Measurements from ENCODE around the gene TBCD.

TBCD gene

GRCh38 chr17:82810644-82811430, 59.0 kb downstream of the TBCD start:
- DNase-seq (ENCODE audit: low spot score) = no peak

- DNase-seq (ENCODE audit: low spot score) = no peak
Measured at GRCh38 chr17:82812058-82812457, 60.2 kb downstream of the TBCD start.

- DNase-seq (ENCODE audit: low spot score) = no peak
Measured at GRCh38 chr17:82812601-82813000, 60.7 kb downstream of the TBCD start.

- DNase-seq (ENCODE audit: low spot score) = no peak
Measured at GRCh38 chr17:82813299-82814051, 61.6 kb downstream of the TBCD start.

GRCh38 chr17:82814834-82815233, 63.0 kb downstream of the TBCD start:
- DNase-seq (ENCODE audit: low spot score) = no peak

GRCh38 chr17:82815354-82815753, 63.5 kb downstream of the TBCD start:
- no peak for DNase-seq (ENCODE audit: low spot score)

GRCh38 chr17:82815790-82816305, 64.0 kb downstream of the TBCD start:
- no peak for DNase-seq (ENCODE audit: low spot score)

GRCh38 chr17:82816358-82816757, 64.5 kb downstream of the TBCD start:
- DNase-seq (ENCODE audit: low spot score) = no peak

- DNase-seq (ENCODE audit: low spot score) = no peak
Measured at GRCh38 chr17:82817947-82818346, 66.1 kb downstream of the TBCD start.

- no peak for DNase-seq (ENCODE audit: low spot score)
Measured at GRCh38 chr17:82820278-82821251, 68.7 kb downstream of the TBCD start.

- DNase-seq (ENCODE audit: low spot score) = no peak
Measured at GRCh38 chr17:82821554-82821953, 69.7 kb downstream of the TBCD start.

- DNase-seq (ENCODE audit: low spot score) = no peak
Measured at GRCh38 chr17:82822281-82822680, 70.4 kb downstream of the TBCD start.

- no peak for DNase-seq (ENCODE audit: low spot score)
Measured at GRCh38 chr17:82823004-82823403, 71.1 kb downstream of the TBCD start.

GRCh38 chr17:82825540-82826124, 73.8 kb downstream of the TBCD start:
- DNase-seq (ENCODE audit: low spot score) = no peak

- no peak for DNase-seq (ENCODE audit: low spot score)
Measured at GRCh38 chr17:82826211-82826610, 74.3 kb downstream of the TBCD start.

- DNase-seq (ENCODE audit: low spot score) = no peak
Measured at GRCh38 chr17:82826956-82827355, 75.1 kb downstream of the TBCD start.

GRCh38 chr17:82828875-82829487, 77.1 kb downstream of the TBCD start:
- no peak for DNase-seq (ENCODE audit: low spot score)

GRCh38 chr17:82830249-82830661, 78.4 kb downstream of the TBCD start:
- no peak for DNase-seq (ENCODE audit: low spot score)

GRCh38 chr17:82831041-82831817, 79.4 kb downstream of the TBCD start:
- no peak for DNase-seq (ENCODE audit: low spot score)

GRCh38 chr17:82831818-82832200, 79.9 kb downstream of the TBCD start:
- DNase-seq (ENCODE audit: low spot score) = no peak

Measured in HuH-7.5 (cell line).